ENCODE data around the gene DNM3. TPM values are rescaled to one million over a fixed set of nuclear protein-coding genes. Genes with fewer than 3 reads are reported as not detected.

The DNM3 gene
- total RNA-seq, 1 experiment from 2014 or later: 0.11 TPM

DNA sequence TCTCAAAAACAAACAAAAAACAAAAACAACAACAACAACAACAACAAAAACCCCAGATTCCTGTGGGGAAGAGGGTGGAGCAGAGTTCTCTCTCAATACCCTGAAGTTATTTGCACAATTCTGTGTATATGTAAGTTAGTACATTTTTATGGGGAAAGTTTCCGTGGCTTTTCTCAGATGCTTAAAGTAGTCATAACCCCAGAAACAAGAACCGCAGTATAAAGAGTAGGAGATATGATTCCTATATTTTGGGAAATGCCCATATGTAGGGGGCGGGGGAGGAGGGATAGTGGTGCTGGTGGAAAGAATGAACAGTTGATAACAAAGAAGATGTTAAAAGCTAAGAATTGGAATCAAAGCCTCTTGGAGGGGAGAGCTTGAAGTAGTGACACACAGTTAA lies 131.5 kb downstream of the DNM3 start:
- H3K4me1 Mint-ChIP-seq (ENCODE audit: low read depth, unreplicated experiment): no peaks in the 10 kb centered on the region
- BruUV-seq (replicated peaks): no TSS peak
- H3K27me3 ChIP-seq (replicated peaks; ENCODE audit: control insufficient read depth, insufficient read depth, low read length): no peaks in the 10 kb centered on the region
- H3K36me3 Mint-ChIP-seq (ENCODE audit: insufficient read depth, unreplicated experiment): no peaks in the 10 kb centered on the region
- ChIA-PET POLR2A (no interaction called here), CTCF (no interaction called here)
- H3K27ac Mint-ChIP-seq (ENCODE audit: unreplicated experiment): no peak overlapping the region
- no peak overlapping the region for H3K4me3 ChIP-seq (ENCODE audit: low read depth, low read length)
- no peaks in the 10 kb centered on the region for H3K9me3 Mint-ChIP-seq (ENCODE audit: unreplicated experiment)
- TF ChIP-seq, protein P1, sequence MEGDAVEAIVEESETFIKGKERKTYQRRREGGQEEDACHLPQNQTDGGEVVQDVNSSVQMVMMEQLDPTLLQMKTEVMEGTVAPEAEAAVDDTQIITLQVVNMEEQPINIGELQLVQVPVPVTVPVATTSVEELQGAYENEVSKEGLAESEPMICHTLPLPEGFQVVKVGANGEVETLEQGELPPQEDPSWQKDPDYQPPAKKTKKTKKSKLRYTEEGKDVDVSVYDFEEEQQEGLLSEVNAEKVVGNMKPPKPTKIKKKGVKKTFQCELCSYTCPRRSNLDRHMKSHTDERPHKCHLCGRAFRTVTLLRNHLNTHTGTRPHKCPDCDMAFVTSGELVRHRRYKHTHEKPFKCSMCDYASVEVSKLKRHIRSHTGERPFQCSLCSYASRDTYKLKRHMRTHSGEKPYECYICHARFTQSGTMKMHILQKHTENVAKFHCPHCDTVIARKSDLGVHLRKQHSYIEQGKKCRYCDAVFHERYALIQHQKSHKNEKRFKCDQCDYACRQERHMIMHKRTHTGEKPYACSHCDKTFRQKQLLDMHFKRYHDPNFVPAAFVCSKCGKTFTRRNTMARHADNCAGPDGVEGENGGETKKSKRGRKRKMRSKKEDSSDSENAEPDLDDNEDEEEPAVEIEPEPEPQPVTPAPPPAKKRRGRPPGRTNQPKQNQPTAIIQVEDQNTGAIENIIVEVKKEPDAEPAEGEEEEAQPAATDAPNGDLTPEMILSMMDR (IDR thresholded peaks at IDR 0.05; ENCODE audit: insufficient read depth in 1 of 2, low read depth in 1 of 2, low read length in 1 of 2, severe bottlenecking in 1 of 2, unreplicated experiment in 1 of 2): no peak
- no peak for DNase-seq
- H3K4me3 Mint-ChIP-seq (ENCODE audit: unreplicated experiment): no peak overlapping the region
- intact Hi-C loops (cut with micrococcal nuclease; ENCODE audit: unreplicated experiment): no loop called here
- H3K9me3 ChIP-seq: no peaks in the 10 kb centered on the region
- no peaks in the 10 kb centered on the region for H3K4me1 ChIP-seq
- H3K27me3 Mint-ChIP-seq (ENCODE audit: insufficient read depth, unreplicated experiment): peaks cover 4% of the 10 kb centered on the region
- H3K36me3 ChIP-seq (ENCODE audit: control insufficient read depth, insufficient read depth, low read length): no peaks in the 10 kb centered on the region

DNA sequence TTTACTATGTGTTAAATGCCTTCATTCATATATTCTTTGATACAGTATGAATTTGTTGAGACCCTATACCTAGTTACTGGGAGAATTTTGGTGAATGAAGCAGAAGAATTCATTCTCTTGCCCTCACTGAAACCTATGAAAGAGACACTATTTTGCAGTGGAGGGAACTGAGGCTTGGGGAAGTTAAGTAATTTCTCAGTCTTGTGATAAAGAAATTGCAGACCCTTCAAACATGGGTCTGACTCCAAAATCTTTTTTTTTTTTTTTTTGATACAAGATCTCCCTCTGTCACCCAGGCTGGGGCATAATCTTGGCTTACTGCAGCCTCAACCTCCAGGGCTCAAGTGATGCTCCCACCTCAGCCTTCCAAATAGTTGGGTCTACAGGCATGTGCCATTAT lies 132.1 kb downstream of the DNM3 start:
- no TSS peak for BruUV-seq (replicated peaks)
- Mint-ChIP-seq H3K27ac (ENCODE audit: unreplicated experiment) (no peak overlapping the region), H3K4me3 (ENCODE audit: unreplicated experiment) (no peak overlapping the region), H3K36me3 (ENCODE audit: insufficient read depth, unreplicated experiment) (no peaks in the 10 kb centered on the region), H3K27me3 (ENCODE audit: insufficient read depth, unreplicated experiment) (peaks cover 4% of the 10 kb centered on the region), H3K9me3 (ENCODE audit: unreplicated experiment) (no peaks in the 10 kb centered on the region), H3K4me1 (ENCODE audit: low read depth, unreplicated experiment) (no peaks in the 10 kb centered on the region)
- Histone ChIP-seq H3K27me3 (replicated peaks; ENCODE audit: control insufficient read depth, insufficient read depth, low read length) (no peaks in the 10 kb centered on the region), H3K4me1 (no peaks in the 10 kb centered on the region), H3K4me3 (ENCODE audit: low read depth, low read length) (no peak overlapping the region), H3K9me3 (no peaks in the 10 kb centered on the region), H3K36me3 (ENCODE audit: control insufficient read depth, insufficient read depth, low read length) (no peaks in the 10 kb centered on the region)
- CTCF ChIA-PET: no interaction called here
- POLR2A ChIA-PET: no interaction called here
- TF ChIP-seq, protein P1 (IDR thresholded peaks at IDR 0.05; ENCODE audit: insufficient read depth in 1 of 2, low read depth in 1 of 2, low read length in 1 of 2, severe bottlenecking in 1 of 2, unreplicated experiment in 1 of 2): no peak
- DNase-seq: no peak
- intact Hi-C loops (cut with micrococcal nuclease; ENCODE audit: unreplicated experiment): no loop called here

DNA sequence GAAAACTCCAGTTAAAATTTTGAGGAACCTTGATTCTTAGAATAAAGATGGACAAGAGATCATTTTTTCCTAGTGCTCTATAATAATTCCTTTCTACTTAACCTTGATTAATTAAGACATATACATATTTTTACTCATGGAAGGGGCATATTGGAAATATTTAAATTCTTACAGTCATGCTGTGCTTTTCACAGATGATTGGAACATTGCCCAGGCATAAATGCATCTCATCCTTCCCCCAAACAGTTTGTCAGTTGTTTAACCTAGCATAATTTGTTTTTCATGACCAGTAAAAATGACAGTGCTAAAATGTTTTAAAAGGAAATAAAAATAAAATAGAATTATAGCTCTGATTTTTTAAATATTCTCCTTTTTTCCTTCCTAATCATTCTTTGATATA lies 140.0 kb downstream of the DNM3 start:
- Mint-ChIP-seq H3K27me3 (ENCODE audit: insufficient read depth, unreplicated experiment) (peaks cover 3% of the 10 kb centered on the region), H3K4me1 (ENCODE audit: low read depth, unreplicated experiment) (no peaks in the 10 kb centered on the region), H3K4me3 (ENCODE audit: unreplicated experiment) (no peak overlapping the region), H3K36me3 (ENCODE audit: insufficient read depth, unreplicated experiment) (no peaks in the 10 kb centered on the region), H3K9me3 (ENCODE audit: unreplicated experiment) (no peaks in the 10 kb centered on the region), H3K27ac (ENCODE audit: unreplicated experiment) (no peak overlapping the region)
- CTCF ChIA-PET: interaction anchor here (0.7 kb wide), 2 partner anchors 238 to 279 kb away, joined by 4 to 5 read pairs; no protein-coding TSS in a partner anchor
- H3K4me3 ChIP-seq (ENCODE audit: low read depth, low read length): no peak overlapping the region
- H3K27me3 ChIP-seq (replicated peaks; ENCODE audit: control insufficient read depth, insufficient read depth, low read length): no peaks in the 10 kb centered on the region
- intact Hi-C loops (cut with micrococcal nuclease; ENCODE audit: unreplicated experiment): no loop called here
- TF ChIP-seq, protein P1 (IDR thresholded peaks at IDR 0.05; ENCODE audit: insufficient read depth in 1 of 2, low read depth in 1 of 2, low read length in 1 of 2, severe bottlenecking in 1 of 2, unreplicated experiment in 1 of 2): no peak
- no peaks in the 10 kb centered on the region for H3K4me1 ChIP-seq
- POLR2A ChIA-PET: no interaction called here
- no peaks in the 10 kb centered on the region for H3K9me3 ChIP-seq
- BruUV-seq (replicated peaks): no TSS peak
- no peaks in the 10 kb centered on the region for H3K36me3 ChIP-seq (ENCODE audit: control insufficient read depth, insufficient read depth, low read length)
- no peak for DNase-seq

All from Caco-2 (cell line).